Astrocyte of the cerebellum (primary cell): ENCODE measurements around the gene KLHDC4.

ENCODE experiments used
- DNase-seq: peaks from one replicate; pipeline ENCODE4 v3.0.0-alpha.2; 2011; ENCODE audit warnings: low read depth
- H3K4me3 ChIP-seq: 2 replicates; pipeline ENCODE4 v1.5.1; 2011; ENCODE audit warnings: mild to moderate bottlenecking, low read depth, low read length, moderate library complexity
- CTCF ChIP-seq: IDR thresholded peaks from 2 replicates; pipeline ENCODE4 v1.5.1; 2012; ENCODE audit warnings: low read length, low read depth, moderate library complexity, mild to moderate bottlenecking; ENCODE audit errors: missing control alignments
- in situ Hi-C: cut with HindIII; loops from 2 replicates; pipeline ENCODE4 v1.10.0; 2017; ENCODE audit warnings: low sequenced_read_pairs

Gene KLHDC4

GRCh38 chr16:87691686-87692079, 74.1 kb downstream of the KLHDC4 start:
- in situ Hi-C loops, result no loop called here
- no peak overlapping the region for H3K4me3 ChIP-seq
- no peak for DNase-seq
- TF ChIP-seq CTCF, result no peak

DNA sequence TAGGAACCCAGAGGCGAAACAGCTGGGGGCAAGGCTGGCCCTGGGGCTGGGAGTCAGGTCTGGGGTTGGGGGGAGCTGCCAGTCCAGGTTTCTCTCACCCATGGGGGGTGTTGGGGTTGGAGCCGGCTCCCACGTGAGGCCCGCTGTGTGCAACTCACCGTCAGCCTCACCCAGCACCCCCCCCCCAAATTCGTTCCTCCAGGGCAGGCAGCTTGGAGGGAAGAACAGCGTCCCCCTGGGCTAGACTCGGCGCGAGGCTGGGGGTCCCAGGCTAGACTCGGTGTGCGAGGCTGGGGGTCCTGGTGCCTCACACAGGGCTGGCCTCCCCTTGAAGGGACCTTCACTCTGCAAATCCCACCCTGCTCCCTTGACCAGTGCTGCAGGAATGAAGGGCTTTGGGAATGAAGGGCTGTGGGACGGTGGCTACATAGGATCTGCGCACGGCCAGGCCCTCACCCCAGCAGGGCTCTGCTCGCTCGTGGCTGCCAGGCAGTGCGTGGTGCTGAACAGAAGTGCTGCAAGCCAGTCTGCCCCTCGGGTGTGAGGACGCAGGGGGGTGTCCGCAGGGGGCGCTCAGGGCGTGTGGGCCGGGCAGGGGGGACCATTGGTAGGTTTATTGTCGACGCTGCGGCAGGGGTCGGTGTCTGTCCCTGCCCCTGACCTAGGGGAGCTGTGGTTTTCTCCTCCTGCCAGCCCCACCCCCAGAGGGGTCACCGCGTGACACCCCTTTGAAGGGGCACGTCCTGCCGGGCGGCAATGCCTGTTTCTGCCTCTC, 74.7 kb downstream of the KLHDC4 start:
- TF ChIP-seq CTCF, result no peak
- no peak overlapping the region for H3K4me3 ChIP-seq
- in situ Hi-C loops, result no loop called here
- DNase-seq, result no peak

GRCh38 chr16:87689956-87690465, 75.8 kb downstream of the KLHDC4 start:
- in situ Hi-C loops, result no loop called here
- no peak for DNase-seq
- H3K4me3 ChIP-seq, result no peak overlapping the region
- no peak for TF ChIP-seq CTCF

- no peak for TF ChIP-seq CTCF
- H3K4me3 ChIP-seq, result no peak overlapping the region
These were observed 76.6 kb downstream of the KLHDC4 start for GRCh38 chr16:87688876-87689815.

GRCh38 chr16:87687998-87688529, 77.7 kb downstream of the KLHDC4 start:
- no peak for TF ChIP-seq CTCF
- H3K4me3 ChIP-seq, result no peak overlapping the region
- in situ Hi-C loops, result no loop called here
- DNase-seq, result no peak

More at GRCh38 chr16:87688876-87689815, 76.6 kb downstream of the KLHDC4 start:
- no peak for DNase-seq
- in situ Hi-C loops, result no loop called here

GRCh38 chr16:87687126-87687910, 78.5 kb downstream of the KLHDC4 start:
- TF ChIP-seq CTCF, result no peak
- no peak for DNase-seq
- H3K4me3 ChIP-seq, result no peak overlapping the region
- in situ Hi-C loops, result no loop called here
